Measurements from ENCODE around the gene KATNA1.

DNA sequence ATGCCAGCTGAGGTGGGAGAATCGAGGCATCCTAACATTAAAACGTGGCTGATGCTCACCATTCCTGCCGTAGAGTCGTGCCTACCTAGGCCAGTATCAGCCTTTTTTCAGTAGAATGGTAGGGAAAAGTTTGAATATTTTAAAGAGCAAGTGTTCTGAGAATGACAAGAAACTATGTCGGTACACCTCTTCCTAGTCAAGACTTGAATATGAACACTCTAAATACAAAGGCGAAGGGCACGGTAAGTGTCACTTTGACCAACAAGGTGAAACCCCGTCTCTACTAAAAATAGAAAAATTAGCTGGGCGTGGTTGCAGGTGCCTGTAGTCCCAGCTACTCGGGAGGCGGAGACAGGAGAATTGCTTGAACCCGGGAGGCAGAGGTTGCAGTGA is 81.3 kb downstream of the KATNA1 start:
- TF ChIP-seq, protein P1, sequence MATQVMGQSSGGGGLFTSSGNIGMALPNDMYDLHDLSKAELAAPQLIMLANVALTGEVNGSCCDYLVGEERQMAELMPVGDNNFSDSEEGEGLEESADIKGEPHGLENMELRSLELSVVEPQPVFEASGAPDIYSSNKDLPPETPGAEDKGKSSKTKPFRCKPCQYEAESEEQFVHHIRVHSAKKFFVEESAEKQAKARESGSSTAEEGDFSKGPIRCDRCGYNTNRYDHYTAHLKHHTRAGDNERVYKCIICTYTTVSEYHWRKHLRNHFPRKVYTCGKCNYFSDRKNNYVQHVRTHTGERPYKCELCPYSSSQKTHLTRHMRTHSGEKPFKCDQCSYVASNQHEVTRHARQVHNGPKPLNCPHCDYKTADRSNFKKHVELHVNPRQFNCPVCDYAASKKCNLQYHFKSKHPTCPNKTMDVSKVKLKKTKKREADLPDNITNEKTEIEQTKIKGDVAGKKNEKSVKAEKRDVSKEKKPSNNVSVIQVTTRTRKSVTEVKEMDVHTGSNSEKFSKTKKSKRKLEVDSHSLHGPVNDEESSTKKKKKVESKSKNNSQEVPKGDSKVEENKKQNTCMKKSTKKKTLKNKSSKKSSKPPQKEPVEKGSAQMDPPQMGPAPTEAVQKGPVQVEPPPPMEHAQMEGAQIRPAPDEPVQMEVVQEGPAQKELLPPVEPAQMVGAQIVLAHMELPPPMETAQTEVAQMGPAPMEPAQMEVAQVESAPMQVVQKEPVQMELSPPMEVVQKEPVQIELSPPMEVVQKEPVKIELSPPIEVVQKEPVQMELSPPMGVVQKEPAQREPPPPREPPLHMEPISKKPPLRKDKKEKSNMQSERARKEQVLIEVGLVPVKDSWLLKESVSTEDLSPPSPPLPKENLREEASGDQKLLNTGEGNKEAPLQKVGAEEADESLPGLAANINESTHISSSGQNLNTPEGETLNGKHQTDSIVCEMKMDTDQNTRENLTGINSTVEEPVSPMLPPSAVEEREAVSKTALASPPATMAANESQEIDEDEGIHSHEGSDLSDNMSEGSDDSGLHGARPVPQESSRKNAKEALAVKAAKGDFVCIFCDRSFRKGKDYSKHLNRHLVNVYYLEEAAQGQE (IDR thresholded peaks at IDR 0.05; ENCODE audit: insufficient replicate concordance, low read depth): no peak
- TF ChIP-seq POLR2AphosphoS5 (IDR thresholded peaks at IDR 0.05; ENCODE audit: low read depth): no peak
- no peak for TF ChIP-seq SPI1 (IDR thresholded peaks at IDR 0.05; ENCODE audit: borderline replicate concordance, low read depth)
- TF ChIP-seq, protein P2, sequence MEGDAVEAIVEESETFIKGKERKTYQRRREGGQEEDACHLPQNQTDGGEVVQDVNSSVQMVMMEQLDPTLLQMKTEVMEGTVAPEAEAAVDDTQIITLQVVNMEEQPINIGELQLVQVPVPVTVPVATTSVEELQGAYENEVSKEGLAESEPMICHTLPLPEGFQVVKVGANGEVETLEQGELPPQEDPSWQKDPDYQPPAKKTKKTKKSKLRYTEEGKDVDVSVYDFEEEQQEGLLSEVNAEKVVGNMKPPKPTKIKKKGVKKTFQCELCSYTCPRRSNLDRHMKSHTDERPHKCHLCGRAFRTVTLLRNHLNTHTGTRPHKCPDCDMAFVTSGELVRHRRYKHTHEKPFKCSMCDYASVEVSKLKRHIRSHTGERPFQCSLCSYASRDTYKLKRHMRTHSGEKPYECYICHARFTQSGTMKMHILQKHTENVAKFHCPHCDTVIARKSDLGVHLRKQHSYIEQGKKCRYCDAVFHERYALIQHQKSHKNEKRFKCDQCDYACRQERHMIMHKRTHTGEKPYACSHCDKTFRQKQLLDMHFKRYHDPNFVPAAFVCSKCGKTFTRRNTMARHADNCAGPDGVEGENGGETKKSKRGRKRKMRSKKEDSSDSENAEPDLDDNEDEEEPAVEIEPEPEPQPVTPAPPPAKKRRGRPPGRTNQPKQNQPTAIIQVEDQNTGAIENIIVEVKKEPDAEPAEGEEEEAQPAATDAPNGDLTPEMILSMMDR (IDR thresholded peaks at IDR 0.05; ENCODE audit: insufficient read depth, low read length): no peak
- no peak for TF ChIP-seq GABPA (IDR thresholded peaks at IDR 0.05; ENCODE audit: low read depth)
